Panc1 (cell line): ENCODE measurements around the gene CREB5.

Experiments used
- CTCF ChIP-seq: fragments of 450-650 bp; IDR thresholded peaks from 2 replicates; pipeline ENCODE4 v1.5.1; 2017; ENCODE audit warnings: mild to moderate bottlenecking
- SIN3A ChIP-seq: IDR thresholded peaks from 2 replicates; pipeline ENCODE4 v1.6.1; 2012; ENCODE audit warnings: low read depth, mild to moderate bottlenecking, low read length, moderate library complexity, borderline replicate concordance; ENCODE audit not compliant: insufficient read depth

GRCh38 chr7:28588602-28589001 is 176.3 kb downstream of the CREB5 start:
- TF ChIP-seq CTCF: no peak
- no peak for TF ChIP-seq SIN3A
